Mucosa of descending colon (tissue), 3 donors: ENCODE measurements around the gene CBFA2T3. TPM values are rescaled to one million over a fixed set of nuclear protein-coding genes. Genes with fewer than 3 reads are reported as not detected.

ENCODE experiments used
- ATAC-seq: fragments of 200-7000 bp; cut with Tn5 transposase; one replicate; pipeline ENCODE4 v1.9.1; 2020; ENCODE audit warnings: mild to moderate bottlenecking, moderate library complexity
- DNase-seq, 3 donors: peaks; one replicate each; pipeline ENCODE4 v3.0.0-alpha.2; 2020
- H3K36me3 ChIP-seq: fragments of 200-600 bp; one replicate; pipeline ENCODE4 v1.8.0; 2021; ENCODE audit warnings: low read depth, mild to moderate bottlenecking
- H3K4me1 ChIP-seq: fragments of 200-600 bp; one replicate; pipeline ENCODE4 v1.8.0; 2021; ENCODE audit warnings: low read depth, mild to moderate bottlenecking
- H3K4me3 ChIP-seq: fragments of 200-600 bp; one replicate; pipeline ENCODE4 v1.8.0; 2021; ENCODE audit warnings: mild to moderate bottlenecking
- H3K9me3 ChIP-seq: fragments of 200-600 bp; one replicate; pipeline ENCODE4 v1.8.0; 2021; ENCODE audit warnings: mild to moderate bottlenecking
- intact Hi-C, 2 donors: fragments of 100-400 bp; cut with DNase I in 1 of 2; cut with micrococcal nuclease in 1 of 2; formaldehyde crosslinking; loops; one replicate each; pipeline versions ENCODE4 v1.11.0 to v1.11.1; 2022; cut with DNase I, micrococcal nuclease
- total RNA-seq, 3 donors: library from RNA; stranded (reverse); fragmentation: NEBNext Ultra II Directional in 2 of 3; extraction: Animal tissue kit (Norgen Biotek cat#: 25700) in 2 of 3; gene quantifications; one replicate each; pipeline versions ENCODE4 v1.2.1 to v1.2.4, GENCODE V29; 2021 to 2023
- TF ChIP-seq, protein P1 (sequence below): fragments of 200-600 bp; IDR thresholded peaks from one replicate; pipeline ENCODE4 v1.8.0; 2022; ENCODE audit warnings: antibody characterized with exemption, mild to moderate bottlenecking
- donor health status: DM: no; HTN: no; CAD: no; lungs with moderate emphysema.
- donor health status: DM: no; HTN: no; CAD: no.
- donor health status: DM: no; HTN: yes; CAD: no.

The CBFA2T3 gene
- total RNA-seq, 3 donors from 2014 or later: 6.9 to 12.8 (median 8.4) TPM

DNA sequence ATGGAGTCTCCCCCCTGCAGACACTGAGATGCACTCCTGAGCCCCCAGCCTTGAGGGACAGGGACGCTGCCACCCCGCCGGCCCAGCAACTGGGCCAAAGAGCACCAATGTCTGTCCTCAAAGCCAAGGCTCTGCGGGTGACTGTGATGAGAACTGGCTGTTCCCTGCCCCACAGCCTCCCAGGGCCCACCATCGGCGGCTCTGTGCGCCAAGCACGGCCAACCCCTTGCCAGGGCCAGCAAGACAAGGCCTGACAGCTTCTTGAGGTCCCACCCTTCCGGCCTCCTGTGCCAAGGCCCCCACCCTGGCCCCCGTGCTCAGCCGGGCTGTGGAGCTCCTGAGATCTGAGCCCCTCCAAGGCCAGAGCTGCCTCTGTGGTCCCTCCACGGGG is 76.3 kb downstream of the CBFA2T3 start:
- Histone ChIP-seq H3K4me3 (no peak overlapping the region), H3K4me1 (no peaks in the 10 kb centered on the region), H3K9me3 (no peaks in the 10 kb centered on the region), H3K36me3 (no peaks in the 10 kb centered on the region)
- DNase-seq: no peak
- TF ChIP-seq, protein P1, sequence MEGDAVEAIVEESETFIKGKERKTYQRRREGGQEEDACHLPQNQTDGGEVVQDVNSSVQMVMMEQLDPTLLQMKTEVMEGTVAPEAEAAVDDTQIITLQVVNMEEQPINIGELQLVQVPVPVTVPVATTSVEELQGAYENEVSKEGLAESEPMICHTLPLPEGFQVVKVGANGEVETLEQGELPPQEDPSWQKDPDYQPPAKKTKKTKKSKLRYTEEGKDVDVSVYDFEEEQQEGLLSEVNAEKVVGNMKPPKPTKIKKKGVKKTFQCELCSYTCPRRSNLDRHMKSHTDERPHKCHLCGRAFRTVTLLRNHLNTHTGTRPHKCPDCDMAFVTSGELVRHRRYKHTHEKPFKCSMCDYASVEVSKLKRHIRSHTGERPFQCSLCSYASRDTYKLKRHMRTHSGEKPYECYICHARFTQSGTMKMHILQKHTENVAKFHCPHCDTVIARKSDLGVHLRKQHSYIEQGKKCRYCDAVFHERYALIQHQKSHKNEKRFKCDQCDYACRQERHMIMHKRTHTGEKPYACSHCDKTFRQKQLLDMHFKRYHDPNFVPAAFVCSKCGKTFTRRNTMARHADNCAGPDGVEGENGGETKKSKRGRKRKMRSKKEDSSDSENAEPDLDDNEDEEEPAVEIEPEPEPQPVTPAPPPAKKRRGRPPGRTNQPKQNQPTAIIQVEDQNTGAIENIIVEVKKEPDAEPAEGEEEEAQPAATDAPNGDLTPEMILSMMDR: no peak
- no peak for ATAC-seq
- intact Hi-C loops: no loop called here

DNA sequence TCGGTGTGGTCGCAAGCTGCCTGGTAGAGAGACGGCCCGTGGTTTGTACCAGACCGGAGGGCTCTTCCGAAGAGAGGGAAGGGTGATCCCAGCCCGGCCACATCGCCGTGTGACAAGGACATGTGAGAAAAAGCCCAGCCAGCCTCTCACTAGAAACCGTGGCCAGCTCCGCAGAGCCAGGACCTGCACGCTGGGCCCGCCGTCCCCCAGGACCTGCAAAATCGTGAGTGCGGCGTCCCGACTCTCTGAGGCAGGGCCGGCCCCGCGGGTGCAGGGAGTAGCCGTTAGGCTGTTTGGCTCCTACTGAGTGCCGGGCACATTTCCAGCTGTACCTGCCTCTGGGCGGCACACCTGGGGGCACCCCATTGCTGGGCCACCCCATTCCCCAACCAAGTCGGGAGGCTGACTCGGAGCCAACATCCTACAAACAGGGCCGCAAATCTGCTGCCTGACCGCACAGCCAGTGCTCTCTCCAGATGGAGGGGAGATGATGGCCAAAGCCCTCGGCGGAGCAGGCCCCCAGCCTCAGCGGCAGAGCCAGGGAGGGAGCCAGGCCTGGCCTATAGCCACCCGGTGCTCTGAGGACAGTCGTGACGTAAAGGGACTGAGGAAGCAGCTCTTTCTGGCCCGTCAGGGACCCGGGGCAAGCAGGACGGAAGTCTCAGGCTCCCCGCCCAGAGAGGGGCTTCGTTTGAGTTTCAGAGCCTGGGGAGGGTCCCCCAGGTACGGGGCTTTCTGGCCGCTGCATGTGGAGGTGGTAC is 76.9 kb downstream of the CBFA2T3 start:
- no peak overlapping the region for H3K4me3 ChIP-seq
- intact Hi-C loops: no loop called here
- TF ChIP-seq, protein P1: no peak
- no peaks in the 10 kb centered on the region for H3K36me3 ChIP-seq
- no peaks in the 10 kb centered on the region for H3K9me3 ChIP-seq
- DNase-seq (no peak), ATAC-seq (no peak)
- no peaks in the 10 kb centered on the region for H3K4me1 ChIP-seq

GRCh38 chr16:88897696-88898425 is 79.1 kb downstream of the CBFA2T3 start:
- Histone ChIP-seq H3K36me3 (no peaks in the 10 kb centered on the region), H3K4me1 (no peaks in the 10 kb centered on the region), H3K4me3 (no peak overlapping the region), H3K9me3 (no peaks in the 10 kb centered on the region)
- TF ChIP-seq, protein P1: no peak
- intact Hi-C loops: no loop called here
- DNase-seq (no peak), ATAC-seq (no peak)

- no peak for ATAC-seq
- intact Hi-C loops: no loop called here
- Histone ChIP-seq H3K4me3 (no peak overlapping the region), H3K36me3 (no peaks in the 10 kb centered on the region), H3K9me3 (no peaks in the 10 kb centered on the region), H3K4me1 (no peaks in the 10 kb centered on the region)
- TF ChIP-seq, protein P1: no peak
- no peak for DNase-seq
Measured at GRCh38 chr16:88896238-88897070, 80.6 kb downstream of the CBFA2T3 start.

GRCh38 chr16:88895335-88895734 is 81.7 kb downstream of the CBFA2T3 start:
- no peaks in the 10 kb centered on the region for H3K4me1 ChIP-seq
- TF ChIP-seq, protein P1: no peak
- no peaks in the 10 kb centered on the region for H3K36me3 ChIP-seq
- no peak overlapping the region for H3K4me3 ChIP-seq
- DNase-seq: no peak
- no peak for ATAC-seq
- intact Hi-C loops: no loop called here
- no peaks in the 10 kb centered on the region for H3K9me3 ChIP-seq
